ENCODE measurements around the gene DHRS11.

Gene DHRS11

DNA sequence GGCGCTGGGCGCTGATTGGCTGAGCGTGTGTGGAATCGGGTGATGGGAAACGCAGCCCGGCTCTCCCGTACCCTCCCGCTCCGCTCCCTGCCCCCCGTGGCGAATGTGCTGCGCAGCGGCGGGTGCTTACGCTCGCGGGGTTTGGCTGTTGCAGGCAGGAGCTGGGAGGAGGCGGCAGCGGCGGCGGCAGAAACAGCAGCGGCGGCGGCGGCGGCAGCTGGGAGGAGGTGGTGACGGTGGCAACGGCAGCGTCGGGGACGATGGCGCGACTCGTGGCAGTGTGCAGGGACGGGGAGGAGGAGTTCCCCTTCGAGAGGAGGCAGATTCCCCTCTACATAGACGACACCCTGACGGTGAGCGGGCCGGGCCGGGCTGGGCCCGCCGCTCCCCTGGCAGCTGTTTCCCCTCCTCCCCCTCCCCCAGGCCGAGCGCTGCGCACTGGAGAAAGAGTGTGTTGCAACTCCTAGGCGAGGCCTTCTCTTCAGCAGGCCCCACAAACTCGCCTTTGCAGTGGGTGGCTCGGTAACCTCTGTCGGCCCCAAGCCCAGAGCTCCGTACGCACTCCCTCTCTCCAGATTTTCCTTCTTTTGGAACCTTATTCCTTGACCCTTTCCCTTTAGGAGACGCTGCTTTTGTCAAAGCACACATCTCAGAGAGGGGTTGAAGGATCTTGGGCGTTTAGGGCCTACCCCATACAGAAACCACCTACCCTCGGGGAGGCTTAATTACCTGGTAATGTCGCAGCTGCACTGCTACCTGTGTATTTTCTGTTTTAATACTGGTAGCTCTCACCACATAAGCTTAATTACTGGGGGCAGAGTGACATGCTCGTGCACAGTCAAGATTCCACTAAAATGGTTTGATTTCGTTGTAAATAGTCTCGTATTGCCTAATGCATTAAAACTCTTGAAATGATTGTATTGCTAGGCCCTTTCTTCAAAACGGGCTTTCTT lies 45.9 kb upstream of the DHRS11 start:
- peak overlapping the region; percentile 99 for H3K4me3 ChIP-seq (ENCODE audit: low read depth, low read length)
- peak; percentile 94 for DNase-seq (ENCODE audit: low read depth)
- in situ Hi-C loops (cut with HindIII; ENCODE audit: low sequenced_read_pairs), result no loop called here
- TF ChIP-seq, protein P1, sequence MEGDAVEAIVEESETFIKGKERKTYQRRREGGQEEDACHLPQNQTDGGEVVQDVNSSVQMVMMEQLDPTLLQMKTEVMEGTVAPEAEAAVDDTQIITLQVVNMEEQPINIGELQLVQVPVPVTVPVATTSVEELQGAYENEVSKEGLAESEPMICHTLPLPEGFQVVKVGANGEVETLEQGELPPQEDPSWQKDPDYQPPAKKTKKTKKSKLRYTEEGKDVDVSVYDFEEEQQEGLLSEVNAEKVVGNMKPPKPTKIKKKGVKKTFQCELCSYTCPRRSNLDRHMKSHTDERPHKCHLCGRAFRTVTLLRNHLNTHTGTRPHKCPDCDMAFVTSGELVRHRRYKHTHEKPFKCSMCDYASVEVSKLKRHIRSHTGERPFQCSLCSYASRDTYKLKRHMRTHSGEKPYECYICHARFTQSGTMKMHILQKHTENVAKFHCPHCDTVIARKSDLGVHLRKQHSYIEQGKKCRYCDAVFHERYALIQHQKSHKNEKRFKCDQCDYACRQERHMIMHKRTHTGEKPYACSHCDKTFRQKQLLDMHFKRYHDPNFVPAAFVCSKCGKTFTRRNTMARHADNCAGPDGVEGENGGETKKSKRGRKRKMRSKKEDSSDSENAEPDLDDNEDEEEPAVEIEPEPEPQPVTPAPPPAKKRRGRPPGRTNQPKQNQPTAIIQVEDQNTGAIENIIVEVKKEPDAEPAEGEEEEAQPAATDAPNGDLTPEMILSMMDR (IDR thresholded peaks at IDR 0.05; ENCODE audit: low read depth, low read length, missing control alignments), result no peak

DNA sequence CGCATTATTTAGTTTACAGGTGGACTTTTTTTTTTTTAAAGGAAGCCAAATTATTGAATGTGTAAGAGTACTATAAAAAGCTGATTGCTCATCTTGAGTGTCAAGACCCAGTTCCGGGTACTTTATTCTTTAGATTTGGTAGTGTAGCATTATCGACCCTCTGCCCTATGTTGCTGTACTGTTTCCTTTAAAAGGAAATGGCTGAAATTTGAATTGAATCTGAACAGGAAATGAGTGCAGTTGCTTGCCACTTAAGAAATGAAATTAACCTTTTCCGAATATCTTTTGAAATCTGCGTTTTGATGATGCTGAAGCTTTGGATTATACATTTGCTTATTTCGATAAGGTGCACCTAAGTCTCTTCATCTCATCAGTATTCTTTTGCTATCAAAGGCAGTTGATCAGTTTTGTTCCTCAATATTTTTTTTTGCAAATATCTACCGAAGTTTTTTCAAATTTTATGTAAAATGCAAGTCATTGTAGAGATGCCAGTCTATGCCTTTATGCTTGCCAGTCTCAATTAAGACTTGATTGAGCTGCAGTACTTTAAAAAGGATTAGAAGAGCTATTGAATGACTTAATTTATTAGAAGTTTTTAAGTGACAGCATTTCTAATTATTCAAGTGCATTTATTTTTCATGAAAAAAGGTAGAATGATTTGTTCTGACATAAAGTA lies 45.1 kb upstream of the DHRS11 start:
- no peak for DNase-seq (ENCODE audit: low read depth)
- H3K4me3 ChIP-seq (ENCODE audit: low read depth, low read length), result peak overlapping the region; percentile 99
- in situ Hi-C loops (cut with HindIII; ENCODE audit: low sequenced_read_pairs), result no loop called here
- TF ChIP-seq, protein P1 (IDR thresholded peaks at IDR 0.05; ENCODE audit: low read depth, low read length, missing control alignments), result no peak

DNA sequence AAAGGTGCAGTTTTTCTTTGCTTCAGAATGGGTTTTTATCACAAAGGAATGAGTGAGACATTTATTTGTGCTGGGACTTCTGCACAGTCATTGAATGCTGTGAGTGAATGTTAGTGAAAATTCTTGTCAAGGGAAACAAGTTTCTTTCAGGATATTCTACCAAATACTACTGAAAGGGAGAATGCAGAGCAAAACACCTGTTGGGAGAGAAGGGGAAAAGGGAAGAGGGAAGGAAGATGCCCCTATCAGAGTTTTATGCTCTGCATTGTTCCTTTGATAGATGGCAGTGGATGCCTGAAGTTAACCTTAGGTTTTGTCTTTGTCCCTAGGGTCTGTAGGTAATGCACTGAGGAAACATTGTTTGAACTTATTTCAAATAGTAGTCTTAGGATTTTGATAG lies 43.9 kb upstream of the DHRS11 start:
- H3K4me3 ChIP-seq (ENCODE audit: low read depth, low read length), result peak overlapping the region; percentile 16
- TF ChIP-seq, protein P1 (IDR thresholded peaks at IDR 0.05; ENCODE audit: low read depth, low read length, missing control alignments), result no peak
- DNase-seq (ENCODE audit: low read depth), result no peak
- in situ Hi-C loops (cut with HindIII; ENCODE audit: low sequenced_read_pairs), result no loop called here

DNA sequence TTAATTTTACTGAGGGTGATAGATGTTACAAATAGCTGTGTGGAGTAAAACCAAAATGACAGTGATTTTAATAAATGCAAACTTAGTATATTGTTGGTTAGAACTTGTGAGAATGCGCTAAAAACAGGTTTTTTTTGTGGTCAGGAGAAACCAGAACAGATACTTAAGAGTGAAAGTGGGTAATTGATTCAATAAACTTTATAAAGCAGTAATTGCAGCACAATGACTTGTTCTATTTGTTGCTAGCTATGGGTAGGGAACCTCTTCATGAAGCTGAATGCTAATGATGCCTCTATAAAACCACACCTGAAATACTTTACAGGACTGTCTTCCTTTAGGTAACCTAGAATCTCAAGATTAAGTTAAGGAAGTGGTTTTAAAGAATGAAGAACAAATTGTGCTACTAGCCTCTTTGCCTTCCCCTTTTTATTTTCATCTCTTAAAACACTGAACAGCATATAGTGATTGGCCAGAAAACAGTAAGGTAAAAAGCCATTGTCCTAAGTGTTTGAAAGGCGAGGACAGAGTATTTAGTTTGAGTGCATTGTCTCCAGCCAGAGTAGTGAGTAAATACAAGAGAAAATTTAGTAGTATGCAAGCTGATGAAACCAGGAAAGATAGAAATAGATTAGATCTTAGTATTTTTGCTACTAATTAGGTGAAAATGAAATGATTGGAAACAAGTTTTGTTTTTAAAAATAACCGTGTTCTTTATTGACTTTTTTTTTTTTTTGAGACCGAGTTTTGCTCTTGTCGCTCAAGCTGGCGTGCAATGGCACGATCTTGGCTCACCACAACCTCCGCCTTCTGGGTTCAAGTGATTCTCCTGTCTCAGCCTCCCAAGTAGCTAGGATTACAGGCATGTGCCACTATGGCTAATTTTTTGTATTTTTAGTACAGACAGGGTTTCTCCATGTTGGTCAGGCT lies 40.9 kb upstream of the DHRS11 start:
- TF ChIP-seq, protein P1 (IDR thresholded peaks at IDR 0.05; ENCODE audit: low read depth, low read length, missing control alignments), result no peak
- H3K4me3 ChIP-seq (ENCODE audit: low read depth, low read length), result no peak overlapping the region
- in situ Hi-C loops (cut with HindIII; ENCODE audit: low sequenced_read_pairs), result no loop called here
- no peak for DNase-seq (ENCODE audit: low read depth)

DNA sequence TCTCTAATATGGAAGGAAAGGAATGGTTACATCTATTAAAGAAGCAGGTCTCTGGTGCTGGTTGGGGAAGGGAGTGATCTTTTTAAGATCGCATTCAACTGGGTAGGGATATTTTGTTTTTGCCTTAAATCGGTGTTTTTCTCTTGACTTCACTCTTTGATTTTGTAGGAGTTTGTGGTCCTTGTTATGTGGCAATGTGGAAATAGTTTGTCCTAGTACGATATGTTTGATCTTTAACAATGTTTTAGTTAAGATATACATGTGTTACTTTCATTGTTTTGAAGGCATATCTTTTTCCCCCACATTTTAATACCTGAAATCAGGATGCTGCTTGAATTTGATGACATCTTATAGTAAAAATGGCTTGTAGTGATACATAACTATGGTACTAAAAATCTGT lies 38.2 kb upstream of the DHRS11 start:
- in situ Hi-C loops (cut with HindIII; ENCODE audit: low sequenced_read_pairs), result no loop called here
- H3K4me3 ChIP-seq (ENCODE audit: low read depth, low read length), result no peak overlapping the region
- TF ChIP-seq, protein P1 (IDR thresholded peaks at IDR 0.05; ENCODE audit: low read depth, low read length, missing control alignments), result no peak
- DNase-seq (ENCODE audit: low read depth), result no peak

DNA sequence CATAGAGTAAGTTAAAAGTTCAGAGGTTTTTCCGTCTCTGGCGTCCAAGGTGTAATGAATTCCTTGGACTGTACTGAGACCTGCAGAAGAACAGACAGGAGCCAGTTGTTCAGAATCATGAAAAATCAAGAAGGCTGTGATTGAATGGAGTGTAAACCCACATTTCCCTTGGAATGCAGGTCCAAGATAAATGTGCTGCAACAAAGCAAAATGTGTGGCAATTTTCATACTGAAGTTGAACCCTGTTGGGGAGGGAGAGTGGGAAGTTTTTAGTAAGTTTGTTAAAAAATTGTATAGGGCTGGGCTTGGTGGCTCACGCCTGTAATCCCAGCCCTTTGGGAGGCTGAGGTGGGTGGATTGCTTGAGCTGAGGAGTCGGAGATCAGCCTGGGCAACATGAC lies 25.6 kb upstream of the DHRS11 start:
- DNase-seq (ENCODE audit: low read depth), result no peak
- TF ChIP-seq, protein P1 (IDR thresholded peaks at IDR 0.05; ENCODE audit: low read depth, low read length, missing control alignments), result no peak
- in situ Hi-C loops (cut with HindIII; ENCODE audit: low sequenced_read_pairs), result no loop called here
- no peak overlapping the region for H3K4me3 ChIP-seq (ENCODE audit: low read depth, low read length)
